Small intestine (tissue), 7 donors: Measurements from ENCODE around the gene MAPK1. TPM values are rescaled to one million over a fixed set of nuclear protein-coding genes. Genes with fewer than 3 reads are reported as not detected.
"Not testable (repeated sequence)": the region's sequence is repeated elsewhere in the genome, so short reads cannot be mapped to it uniquely, and the experiment has no call there.

Source experiments
- DNase-seq, 2 donors: peaks; one replicate each; pipeline versions ENCODE4 v3.0.0 to v3.0.0-alpha.2; 2013
- FAIRE-seq: peaks from 2 replicates; lab custom pipeline; 2012; peaks lifted over from hg19 to GRCh38; lab: Jason Lieb, UNC
- H3K27ac ChIP-seq, 3 donors: one replicate each; pipeline ENCODE4 v1.5.1; 2013; ENCODE audit warnings: low read length in 2 of 3, mild to moderate bottlenecking in 2 of 3, control low read depth in 1 of 3, inconsistent platforms in 1 of 3, low read depth in 1 of 3, moderate library complexity in 1 of 3
- H3K27me3 ChIP-seq, 3 donors: one replicate each; pipeline ENCODE4 v1.6.1; 2013; ENCODE audit warnings: low read length in 3 of 3, inconsistent platforms in 1 of 3; ENCODE audit not compliant: control insufficient read depth in 3 of 3, insufficient read depth in 3 of 3
- H3K36me3 ChIP-seq, 3 donors: one replicate each; pipeline ENCODE4 v1.6.1; 2013; ENCODE audit warnings: low read length in 3 of 3, inconsistent platforms in 1 of 3, low read depth in 1 of 3, mild to moderate bottlenecking in 1 of 3, moderate library complexity in 1 of 3; ENCODE audit not compliant: control insufficient read depth in 3 of 3, insufficient read depth in 2 of 3
- H3K4me1 ChIP-seq, 3 donors: one replicate each; pipeline ENCODE4 v1.6.1; 2013; ENCODE audit warnings: low read length in 2 of 3, inconsistent platforms in 1 of 3, low read depth in 1 of 3, mild to moderate bottlenecking in 1 of 3, moderate library complexity in 1 of 3; ENCODE audit not compliant: control insufficient read depth in 3 of 3, insufficient read depth in 2 of 3
- H3K4me3 ChIP-seq, 3 donors: one replicate each; pipeline ENCODE4 v1.5.1; 2013; ENCODE audit warnings: low read length in 3 of 3, control low read depth in 1 of 3, inconsistent platforms in 1 of 3, low read depth in 1 of 3, mild to moderate bottlenecking in 1 of 3, moderate library complexity in 1 of 3
- H3K9me3 ChIP-seq, 2 donors: one replicate each; pipeline ENCODE4 v1.6.1; 2013; ENCODE audit warnings: low read depth in 1 of 2, low read length in 1 of 2; ENCODE audit not compliant: control insufficient read depth in 2 of 2, insufficient read depth in 1 of 2
- WGBS, 3 donors: extraction: QIAGEN DNeasy Blood & Tissue Kit; methylation state at CpG; one replicate each; pipeline ENCODE4 v1.1.7; 2013; 5-methylcytosine and 5-hydroxymethylcytosine counted together
- polyA plus RNA-seq, 4 donors: library from polyadenylated mRNA; stranded (reverse) in 3 of 4; unstranded in 1 of 4; fragments of 200-250 nt in 3 of 4; fragments of 120-200 nt in 1 of 4; gene quantifications; one replicate each; pipeline versions ENCODE4 v1.2.1 to v1.2.3, GENCODE V29; 2013
- donor health status: healthy with polysubstance abuse.
- donor health status: control.
- donor health status: control.
- donor health status: Bipolar disorder and iron deficiency.
- donor health status: healthy.

Gene MAPK1
- polyA plus RNA-seq, 4 donors, result 10.3 to 76.5 (median 14.2) TPM

DNA sequence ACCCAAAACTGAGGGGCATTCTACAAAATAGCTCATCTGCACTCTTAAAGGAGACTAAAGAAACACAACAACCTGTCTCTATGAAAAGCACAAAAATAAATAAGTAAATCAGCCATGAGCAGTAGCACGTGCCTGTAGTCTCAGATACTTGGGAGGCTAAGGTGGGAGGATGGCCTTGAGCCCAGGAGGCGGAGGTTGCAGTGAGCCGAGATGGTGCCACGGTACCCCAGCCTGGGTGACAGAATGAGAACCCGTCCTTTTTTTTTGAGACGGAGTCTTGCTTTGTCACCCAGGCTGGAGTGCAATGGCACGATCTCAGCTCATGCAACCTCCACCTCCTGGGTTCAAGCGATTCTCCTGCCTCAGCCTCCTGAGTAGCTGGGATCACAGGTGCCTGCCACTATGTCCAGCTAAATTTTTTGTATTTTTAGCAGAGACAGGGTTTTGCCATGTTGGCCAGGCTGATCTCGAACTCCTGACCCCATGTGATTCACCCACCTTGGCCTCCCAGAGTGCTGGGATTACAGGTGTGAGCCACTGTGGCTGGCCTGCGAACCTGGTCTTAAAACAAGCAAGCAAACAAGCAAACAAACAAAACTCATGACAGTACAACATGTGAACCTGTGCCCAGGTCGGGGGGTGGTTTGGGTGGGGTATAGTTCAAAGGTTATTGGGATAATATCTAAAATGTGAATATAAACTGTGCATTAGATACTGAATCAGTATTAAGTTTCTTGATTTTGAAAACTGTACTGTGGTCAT is 76.4 kb downstream of the MAPK1 start:
- FAIRE-seq, H3K4me3 ChIP-seq, H3K27ac ChIP-seq, DNase-seq, H3K4me1 ChIP-seq, H3K9me3 ChIP-seq, H3K27me3 ChIP-seq: not testable (repeated sequence)
- 92 to 95% (median 94%) methylated on average over 11 of the region's 11 CpGs for WGBS, 3 donors
- peaks cover 2 to 37% (median 7%) of the 10 kb centered on the region in 3 donors for H3K36me3 ChIP-seq

DNA sequence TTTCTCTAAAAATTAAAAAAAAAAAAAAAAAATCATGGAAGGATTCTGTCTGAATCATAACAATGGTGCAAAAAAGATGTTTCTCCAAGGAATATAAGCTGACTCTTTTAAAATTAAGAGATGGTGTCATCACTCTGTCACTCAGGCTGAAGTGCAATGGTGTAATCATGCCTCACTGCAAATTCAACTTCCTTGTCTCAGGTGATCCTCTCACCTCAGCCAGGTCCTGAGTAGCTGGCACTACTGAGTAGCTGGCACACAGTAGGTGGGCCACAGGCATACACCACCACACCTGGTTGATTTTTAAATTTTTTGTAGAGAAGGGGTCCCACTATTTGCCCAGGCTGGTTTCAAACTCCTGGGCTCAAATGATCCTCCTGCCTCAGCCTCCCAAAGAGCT is 77.1 kb downstream of the MAPK1 start:
- Histone ChIP-seq H3K27ac (no peak overlapping the region), H3K36me3 (peaks cover 2 to 35% (median 7%) of the 10 kb centered on the region in 3 donors), H3K27me3 (no peaks in the 10 kb centered on the region), H3K4me1 (no peaks in the 10 kb centered on the region), H3K9me3 (no peaks in the 10 kb centered on the region), H3K4me3 (no peak overlapping the region)
- no peak for FAIRE-seq
- no peak for DNase-seq

DNA sequence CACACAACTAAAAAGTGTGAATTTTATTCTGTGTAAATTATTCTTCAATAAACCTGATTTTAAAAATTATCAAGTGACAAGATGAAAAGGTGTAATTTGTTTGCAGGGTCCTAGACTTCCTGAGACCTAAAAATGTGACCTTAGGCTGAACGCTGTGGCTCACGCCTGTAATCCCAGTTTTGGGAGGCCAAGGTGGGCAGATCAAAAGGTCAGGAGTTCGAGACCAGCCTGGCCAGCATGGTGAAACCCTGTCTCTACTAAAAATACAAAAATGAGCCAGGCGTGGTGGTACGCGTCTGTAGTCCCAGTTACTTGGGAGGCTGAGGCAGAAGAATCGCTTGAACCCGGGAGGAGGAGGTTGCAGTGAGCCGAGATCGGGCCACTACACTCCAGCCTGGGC is 79.9 kb downstream of the MAPK1 start:
- H3K4me1 ChIP-seq, DNase-seq, H3K9me3 ChIP-seq, FAIRE-seq, H3K27me3 ChIP-seq, H3K27ac ChIP-seq, H3K4me3 ChIP-seq: not testable (repeated sequence)
- 95 to 98% (median 97%) methylated on average over 10 of the region's 10 CpGs for WGBS, 3 donors
- H3K36me3 ChIP-seq, result peaks cover 2 to 49% (median 4%) of the 10 kb centered on the region in 3 donors

DNA sequence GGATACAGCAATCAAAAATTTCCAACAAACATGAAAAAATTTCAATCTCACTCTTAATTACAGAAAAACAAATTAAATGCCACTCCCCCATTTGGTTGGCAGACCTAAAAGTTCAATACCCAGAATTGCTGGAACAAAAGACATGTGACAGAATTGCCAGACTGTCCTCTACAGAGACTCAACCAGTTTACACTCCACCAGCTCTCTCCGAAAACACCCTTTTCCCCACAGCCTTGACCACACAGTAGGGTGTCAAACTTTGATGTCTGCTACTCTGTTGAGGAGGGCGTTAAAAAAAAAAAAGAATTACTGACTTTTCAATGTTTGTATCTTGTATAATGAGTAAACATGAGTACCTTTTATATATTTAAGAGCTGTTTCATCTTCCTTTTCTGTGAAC is 87.2 kb downstream of the MAPK1 start:
- Histone ChIP-seq H3K4me1 (no peaks in the 10 kb centered on the region), H3K9me3 (no peaks in the 10 kb centered on the region), H3K27ac (no peak overlapping the region), H3K36me3 (peaks cover 3 to 41% (median 7%) of the 10 kb centered on the region in 3 donors), H3K27me3 (no peaks in the 10 kb centered on the region), H3K4me3 (no peak overlapping the region)
- WGBS, 3 donors, result 85 to 98% (median 86%) methylated on average over 2 of the region's 2 CpGs
- no peak for DNase-seq
- no peak for FAIRE-seq

DNA sequence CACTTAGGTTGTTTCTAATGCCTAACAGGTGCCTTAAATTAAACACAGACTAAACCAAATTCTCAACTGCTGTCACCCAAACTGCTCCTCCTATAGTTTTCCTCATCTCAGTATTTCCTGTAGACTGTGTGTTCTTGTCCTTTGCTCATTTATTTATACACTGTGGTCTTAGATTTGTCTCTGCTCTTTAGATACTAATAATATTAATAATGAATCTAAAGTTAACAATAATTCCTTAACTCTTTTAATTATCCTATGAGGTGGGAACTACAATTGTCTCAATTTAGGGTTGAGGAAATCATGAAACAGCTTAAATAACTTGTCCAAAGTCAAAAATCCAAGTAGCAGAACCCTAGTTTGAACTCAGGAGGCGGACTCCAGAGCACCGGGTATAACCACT is 88.0 kb downstream of the MAPK1 start:
- no peak for FAIRE-seq
- no peaks in the 10 kb centered on the region for H3K4me1 ChIP-seq
- no peaks in the 10 kb centered on the region for H3K27me3 ChIP-seq
- H3K4me3 ChIP-seq, result no peak overlapping the region
- 90 to 97% (median 96%) methylated on average over 2 of the region's 2 CpGs for WGBS, 3 donors
- peaks cover 3 to 35% (median 7%) of the 10 kb centered on the region in 3 donors for H3K36me3 ChIP-seq
- H3K9me3 ChIP-seq, result no peaks in the 10 kb centered on the region
- no peak for DNase-seq
- no peak overlapping the region for H3K27ac ChIP-seq

DNA sequence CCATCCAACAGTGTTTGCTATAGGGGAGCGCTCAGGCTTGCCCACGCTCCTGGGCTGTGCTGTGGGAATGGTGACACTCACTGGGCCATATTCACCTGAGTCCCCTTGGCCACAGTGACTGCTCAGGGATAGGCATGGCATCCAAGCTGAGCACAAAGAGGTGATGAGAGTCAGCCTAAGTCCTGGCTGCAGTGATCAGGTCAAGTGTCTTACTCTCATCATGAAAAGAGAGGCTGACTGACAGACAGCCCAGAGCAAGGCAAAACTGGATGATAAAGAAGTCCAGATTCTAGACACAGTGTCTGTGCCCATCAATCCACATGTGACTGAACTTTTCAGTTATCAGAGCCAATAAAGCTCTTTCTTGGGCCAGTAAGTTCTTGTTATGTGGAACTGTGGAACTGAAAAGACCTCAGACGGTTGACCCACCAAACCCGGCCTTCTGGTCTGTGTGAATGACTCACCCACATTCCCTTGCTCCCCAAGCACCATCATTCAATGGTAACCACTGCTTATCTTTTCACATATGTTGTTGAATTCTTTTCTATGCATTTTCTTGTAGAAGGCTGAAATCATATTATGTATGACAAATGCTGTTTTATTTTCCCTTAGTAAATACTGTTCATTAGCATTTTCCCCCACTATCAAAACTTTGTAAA is 88.6 kb downstream of the MAPK1 start:
- Histone ChIP-seq H3K4me1 (no peaks in the 10 kb centered on the region), H3K27ac (no peak overlapping the region), H3K36me3 (peaks cover 3 to 31% (median 7%) of the 10 kb centered on the region in 3 donors), H3K4me3 (no peak overlapping the region), H3K9me3 (no peaks in the 10 kb centered on the region), H3K27me3 (no peaks in the 10 kb centered on the region)
- no peak for DNase-seq
- 88 to 92% (median 90%) methylated on average over 4 of the region's 4 CpGs for WGBS, 3 donors
- no peak for FAIRE-seq

DNA sequence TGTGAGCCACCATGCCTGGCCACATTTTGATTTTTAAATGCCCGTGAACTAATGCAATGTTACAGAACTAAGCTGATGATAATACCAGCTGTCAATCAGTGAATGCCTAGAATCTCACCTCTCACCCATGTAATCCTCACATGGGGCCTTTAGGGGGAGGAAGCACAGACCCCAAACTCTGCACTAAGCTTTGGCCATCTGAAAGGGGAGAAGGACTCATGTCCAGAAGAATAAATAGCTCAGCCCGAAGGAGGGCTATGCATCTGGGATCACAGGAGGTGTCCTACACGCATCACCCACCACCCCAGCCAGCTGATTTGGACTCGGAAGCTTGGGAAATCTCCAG is 95.8 kb downstream of the MAPK1 start:
- Histone ChIP-seq H3K27me3 (no peaks in the 10 kb centered on the region), H3K4me1 (no peaks in the 10 kb centered on the region), H3K9me3 (no peaks in the 10 kb centered on the region), H3K27ac (no peak overlapping the region), H3K4me3 (no peak overlapping the region), H3K36me3 (peaks cover 10 to 60% (median 12%) of the 10 kb centered on the region in 3 donors)
- FAIRE-seq (no peak), DNase-seq (no peak)
- 95 to 98% (median 96%) methylated on average over 4 of the region's 4 CpGs for WGBS, 3 donors

DNA sequence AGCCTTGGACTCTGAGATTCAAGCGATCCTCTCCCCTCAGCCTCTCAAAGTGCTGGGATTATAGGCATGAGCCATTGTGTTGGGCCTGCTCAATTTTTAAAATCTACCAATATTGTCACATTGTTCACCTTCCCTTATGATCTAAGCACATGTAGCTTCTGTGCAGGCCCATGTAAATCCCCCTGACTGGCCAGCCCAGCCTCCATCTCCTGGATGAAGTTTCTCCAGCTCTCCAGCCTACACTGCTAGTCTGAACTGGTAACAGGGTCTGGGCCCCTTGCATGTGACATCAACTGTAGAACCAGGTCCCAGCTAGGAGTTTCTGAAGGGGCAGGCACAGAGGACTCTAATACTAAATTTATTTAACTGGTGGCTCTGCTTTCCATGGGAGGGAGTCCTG is 99.0 kb downstream of the MAPK1 start:
- Histone ChIP-seq H3K27ac (no peak overlapping the region), H3K27me3 (no peaks in the 10 kb centered on the region), H3K4me1 (no peaks in the 10 kb centered on the region), H3K4me3 (no peak overlapping the region), H3K9me3 (no peaks in the 10 kb centered on the region), H3K36me3 (peaks cover 18 to 79% (median 20%) of the 10 kb centered on the region in 3 donors)
- 52 to 100% (median 98%) methylated on average over 1 of the region's 1 CpG for WGBS, 3 donors
- FAIRE-seq, result no peak
- DNase-seq, result no peak
